ENCODE data around the gene QPRT. TPM values are rescaled to one million over a fixed set of nuclear protein-coding genes. Genes with fewer than 3 reads are reported as not detected.
"Not testable (repeated sequence)": the region's sequence is repeated elsewhere in the genome, so short reads cannot be mapped to it uniquely, and the experiment has no call there.

Gene QPRT
- total and polyA plus RNA-seq, 2 donors (not counting 1 experiment from before 2014, with no cell fraction given) = 27.7 to 94.0 TPM

- H3K36me3 ChIP-seq (ENCODE audit: control insufficient read depth, insufficient read depth, low read length) = no peaks in the 10 kb centered on the region
- no peak overlapping the region for H3K9ac ChIP-seq (ENCODE audit: insufficient read depth, low read length)
- no peaks in the 10 kb centered on the region for H3K9me3 ChIP-seq (ENCODE audit: control insufficient read depth, insufficient read depth, low read depth, low read length)
- H3K4me1 ChIP-seq (ENCODE audit: control insufficient read depth, extremely low read depth, insufficient read depth, low read length) = no peaks in the 10 kb centered on the region
- H2AFZ ChIP-seq (ENCODE audit: low read length) = no peak overlapping the region
- no peaks in the 10 kb centered on the region for H4K20me1 ChIP-seq (ENCODE audit: control insufficient read depth, extremely low read depth, insufficient read depth, low read length)
- no peak overlapping the region for H3K4me3 ChIP-seq (replicated peaks in 1 of 4; ENCODE audit: control extremely low read depth in 1 of 4, insufficient read depth in 1 of 4, low read depth in 3 of 4, low read length in 4 of 4)
- H3K4me2 ChIP-seq (ENCODE audit: extremely low read depth, insufficient read depth, low read length) = no peak overlapping the region
- H3K27me3 ChIP-seq (ENCODE audit: control insufficient read depth, insufficient read depth, low read length) = no peaks in the 10 kb centered on the region
- no peak for DNase-seq (ENCODE audit: low read depth in 2 of 2)
- H3K27ac ChIP-seq (ENCODE audit: insufficient read depth, low read length) = no peak overlapping the region
- TF ChIP-seq EZH2 (IDR thresholded peaks at IDR 0.05; ENCODE audit: low read length, missing control alignments) (no peak), CTCF (conservative IDR thresholded peaks at IDR 0.05 in 1 of 2, IDR thresholded peaks at IDR 0.05 in 1 of 2; ENCODE audit: low read depth in 1 of 2, low read length in 2 of 2) (no peak)
- H3K79me2 ChIP-seq (ENCODE audit: control insufficient read depth, insufficient read depth, low read length) = no peaks in the 10 kb centered on the region
These were observed 25.5 kb upstream of the QPRT start for GRCh38 chr16:29653471-29653870.

- H3K27me3 ChIP-seq (ENCODE audit: control insufficient read depth, insufficient read depth, low read length); H3K9me3 ChIP-seq (ENCODE audit: control insufficient read depth, insufficient read depth, low read depth, low read length); DNase-seq (ENCODE audit: low read depth in 2 of 2); H3K9ac ChIP-seq (ENCODE audit: insufficient read depth, low read length); H3K4me3 ChIP-seq (replicated peaks in 1 of 4; ENCODE audit: control extremely low read depth in 1 of 4, insufficient read depth in 1 of 4, low read depth in 3 of 4, low read length in 4 of 4); H3K79me2 ChIP-seq (ENCODE audit: control insufficient read depth, insufficient read depth, low read length); H3K36me3 ChIP-seq (ENCODE audit: control insufficient read depth, insufficient read depth, low read length); H3K4me1 ChIP-seq (ENCODE audit: control insufficient read depth, extremely low read depth, insufficient read depth, low read length); H3K27ac ChIP-seq (ENCODE audit: insufficient read depth, low read length); H3K4me2 ChIP-seq (ENCODE audit: extremely low read depth, insufficient read depth, low read length); H4K20me1 ChIP-seq (ENCODE audit: control insufficient read depth, extremely low read depth, insufficient read depth, low read length); H2AFZ ChIP-seq (ENCODE audit: low read length): not testable (repeated sequence)
These were observed 25.1 kb upstream of the QPRT start for GRCh38 chr16:29653890-29654289.

GRCh38 chr16:29656688-29657523, 22.1 kb upstream of the QPRT start:
- H3K27me3 ChIP-seq (ENCODE audit: control insufficient read depth, insufficient read depth, low read length) = no peaks in the 10 kb centered on the region
- no peaks in the 10 kb centered on the region for H4K20me1 ChIP-seq (ENCODE audit: control insufficient read depth, extremely low read depth, insufficient read depth, low read length)
- H3K4me1 ChIP-seq (ENCODE audit: control insufficient read depth, extremely low read depth, insufficient read depth, low read length) = no peaks in the 10 kb centered on the region
- no peaks in the 10 kb centered on the region for H3K36me3 ChIP-seq (ENCODE audit: control insufficient read depth, insufficient read depth, low read length)
- no peaks in the 10 kb centered on the region for H3K79me2 ChIP-seq (ENCODE audit: control insufficient read depth, insufficient read depth, low read length)
- TF ChIP-seq EZH2 (IDR thresholded peaks at IDR 0.05; ENCODE audit: low read length, missing control alignments) (no peak), CTCF (conservative IDR thresholded peaks at IDR 0.05 in 1 of 2, IDR thresholded peaks at IDR 0.05 in 1 of 2; ENCODE audit: low read depth in 1 of 2, low read length in 2 of 2) (no peak)
- no peak for DNase-seq (ENCODE audit: low read depth in 2 of 2)
- no peak overlapping the region for H3K4me2 ChIP-seq (ENCODE audit: extremely low read depth, insufficient read depth, low read length)
- H3K9me3 ChIP-seq (ENCODE audit: control insufficient read depth, insufficient read depth, low read depth, low read length) = no peaks in the 10 kb centered on the region
- H2AFZ ChIP-seq (ENCODE audit: low read length) = no peak overlapping the region
- no peak overlapping the region for H3K4me3 ChIP-seq (replicated peaks in 1 of 4; ENCODE audit: control extremely low read depth in 1 of 4, insufficient read depth in 1 of 4, low read depth in 3 of 4, low read length in 4 of 4)
- no peak overlapping the region for H3K27ac ChIP-seq (ENCODE audit: insufficient read depth, low read length)
- no peak overlapping the region for H3K9ac ChIP-seq (ENCODE audit: insufficient read depth, low read length)
